Panc1 (cell line): ENCODE results near the gene MAFG. TPM values are rescaled to one million over a fixed set of nuclear protein-coding genes. Genes with fewer than 3 reads are reported as not detected.
"Not testable (repeated sequence)": the region's sequence is repeated elsewhere in the genome, so short reads cannot be mapped to it uniquely, and the experiment has no call there.

ENCODE experiments used
- ATAC-seq: fragments of 200-7000 bp; cut with Tn5 transposase; 2 replicates; pipeline ENCODE4 v1.9.1; 2020; ENCODE audit warnings: mild to moderate bottlenecking, moderate library complexity
- BruUV-seq: library from RNA; stranded (reverse); fragments of 400-500 nt; replicated peaks from 2 replicates; lab custom pipeline; 2021; lab: Mats Ljungman, UMichigan
- CTCF ChIA-PET: fragments of 300-600 bp; sonication (Branson Sonifier 250); formaldehyde crosslinking; loops from one replicate; lab custom pipeline; 2022; ENCODE audit warnings: antibody characterized with exemption; lab: Charles Lee
- POLR2A ChIA-PET: fragments of 300-600 bp; sonication (Branson Sonifier 250); formaldehyde crosslinking; loops from one replicate; lab custom pipeline; 2022; ENCODE audit warnings: antibody characterized with exemption; lab: Charles Lee
- DNase-seq: peaks from one replicate; pipeline ENCODE4 v3.0.0-alpha.2; 2010; ENCODE audit warnings: low read depth, low spot score
- H3K27ac ChIP-seq: 2 replicates; pipeline ENCODE4 v1.5.1; 2011; ENCODE audit warnings: mild to moderate bottlenecking, low read length, inconsistent platforms
- H3K27me3 ChIP-seq: fragments of 200-500 bp; sonication (Bioruptor generic); 2 replicates; pipeline ENCODE4 v1.6.0; 2014; ENCODE audit warnings: low read length, inconsistent platforms; ENCODE audit not compliant: control insufficient read depth, insufficient read depth
- H3K36me3 ChIP-seq: fragments of 200-500 bp; sonication (Bioruptor generic); 2 replicates; pipeline ENCODE4 v1.5.1; 2014; ENCODE audit warnings: inconsistent platforms, mild to moderate bottlenecking, low read length, moderate library complexity; ENCODE audit not compliant: control insufficient read depth, insufficient read depth
- H3K4me1 ChIP-seq: 2 replicates; pipeline ENCODE4 v1.5.1; 2011; ENCODE audit warnings: inconsistent platforms, mild to moderate bottlenecking, low read length, moderate library complexity; ENCODE audit not compliant: control insufficient read depth, insufficient read depth
- H3K4me3 ChIP-seq, 2 experiments: 2 replicates each; pipeline ENCODE4 v1.5.1; 2011 to 2012; ENCODE audit warnings: low read depth in 2 of 2, low read length in 2 of 2, mild to moderate bottlenecking in 2 of 2, inconsistent platforms in 1 of 2, moderate library complexity in 1 of 2
- H3K9me3 ChIP-seq: fragments of 200-500 bp; sonication (Bioruptor generic); 2 replicates; pipeline ENCODE4 v1.5.1; 2014; ENCODE audit warnings: low read depth, mild to moderate bottlenecking, inconsistent platforms, low read length, moderate library complexity; ENCODE audit not compliant: control insufficient read depth, insufficient read depth
- POLR2AphosphoS5 ChIP-seq: IDR thresholded peaks from 2 replicates; pipeline ENCODE4 v1.6.1; 2012; ENCODE audit warnings: mild to moderate bottlenecking, low read depth, low read length, moderate library complexity
- REST ChIP-seq, 2 experiments: IDR thresholded peaks; 2 replicates each; pipeline ENCODE4 v1.6.1; 2011 to 2012; ENCODE audit warnings: low read depth in 2 of 2, control low read depth in 1 of 2, low read length in 1 of 2, mild to moderate bottlenecking in 1 of 2, moderate library complexity in 1 of 2; ENCODE audit not compliant: insufficient read depth in 1 of 2
- SIN3A ChIP-seq: IDR thresholded peaks from 2 replicates; pipeline ENCODE4 v1.6.1; 2012; ENCODE audit warnings: low read depth, mild to moderate bottlenecking, low read length, moderate library complexity, borderline replicate concordance; ENCODE audit not compliant: insufficient read depth
- TCF7L2 ChIP-seq: IDR thresholded peaks from 2 replicates; pipeline ENCODE4 v1.6.1; 2011; ENCODE audit warnings: mild to moderate bottlenecking, low read depth, low read length, inconsistent platforms
- in situ Hi-C: cut with HindIII; loops from 2 replicates; pipeline ENCODE4 v1.10.0; 2016; ENCODE audit warnings: low sequenced_read_pairs, low pct_unique_long_range_greater_than_20kb
- intact Hi-C: fragments of 100-400 bp; cut with micrococcal nuclease; formaldehyde crosslinking; loops from one replicate; pipeline ENCODE4 v1.10.0; 2022; ENCODE audit not compliant: unreplicated experiment
- total RNA-seq: library from RNA; stranded (reverse); gene quantifications from one replicate; pipeline ENCODE4 v1.2.1, GENCODE V29; 2021; ENCODE audit not compliant: unreplicated experiment
- TF ChIP-seq, protein P1 (sequence below): fragments of 450-650 bp; IDR thresholded peaks from 2 replicates; pipeline ENCODE4 v1.5.1; 2017; ENCODE audit warnings: mild to moderate bottlenecking

Gene MAFG
- total RNA-seq, 1 experiment from 2014 or later, result 57.0 TPM

DNA sequence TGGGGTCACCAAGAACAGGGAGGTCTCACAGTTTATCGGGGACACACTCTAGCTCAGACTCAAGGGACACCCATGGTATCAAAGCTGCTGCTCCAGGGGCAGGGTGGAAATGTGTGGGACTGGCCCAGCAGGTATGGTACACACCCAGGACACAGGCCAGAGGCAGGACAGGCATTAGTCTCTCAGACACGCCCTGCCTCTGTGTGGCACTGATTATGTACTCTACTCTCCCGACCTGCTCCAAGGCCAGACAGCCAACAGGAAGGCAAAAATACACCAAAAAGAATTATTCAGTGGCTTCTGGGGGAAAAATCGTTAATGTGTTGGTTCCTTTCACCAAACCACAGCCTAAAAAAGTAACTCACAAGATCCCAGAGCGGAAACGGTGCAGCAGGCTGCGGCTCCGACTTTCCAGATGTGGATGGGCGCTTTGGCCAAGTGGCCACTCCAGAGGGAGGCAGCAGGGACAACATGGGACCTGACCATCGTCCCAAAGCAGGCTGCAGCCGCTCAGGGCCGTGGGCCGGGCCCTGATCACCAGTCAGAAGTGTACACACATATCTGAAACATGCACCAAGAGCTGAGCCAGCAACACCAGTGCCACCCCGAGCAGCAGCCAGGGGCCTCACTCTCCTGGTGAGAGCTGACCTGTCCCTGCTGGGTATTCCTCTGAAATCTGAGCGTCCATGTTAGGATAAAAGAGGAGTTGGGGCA is 8.5 kb downstream of the MAFG start:
- ChIA-PET POLR2A (no interaction called here), CTCF (interaction anchor here (0.6 to 0.7 kb wide), 2 partner anchors 69 to 103 kb away, joined by 4 to 7 read pairs; partner anchors contain the start of gene CENPX)
- peak overlapping the region; percentile 56 for H3K27ac ChIP-seq
- no peak overlapping the region for H3K4me3 ChIP-seq
- intact Hi-C loops, result no loop called here
- H3K36me3 ChIP-seq, result peaks cover 16% of the 10 kb centered on the region
- H3K27me3 ChIP-seq, result no peaks in the 10 kb centered on the region
- no peaks in the 10 kb centered on the region for H3K9me3 ChIP-seq
- DNase-seq (no peak), ATAC-seq (no peak)
- H3K4me1 ChIP-seq, result peaks cover 54% of the 10 kb centered on the region
- in situ Hi-C loops, result no loop called here
- no TSS peak for BruUV-seq
- TF ChIP-seq REST (IDR thresholded peaks at IDR 0.05; ENCODE audit: insufficient read depth in 1 of 2, low read depth in 2 of 2, low read length in 1 of 2) (no peak), SIN3A (no peak), TCF7L2 (no peak), POLR2AphosphoS5 (no peak)
- TF ChIP-seq, protein P1, sequence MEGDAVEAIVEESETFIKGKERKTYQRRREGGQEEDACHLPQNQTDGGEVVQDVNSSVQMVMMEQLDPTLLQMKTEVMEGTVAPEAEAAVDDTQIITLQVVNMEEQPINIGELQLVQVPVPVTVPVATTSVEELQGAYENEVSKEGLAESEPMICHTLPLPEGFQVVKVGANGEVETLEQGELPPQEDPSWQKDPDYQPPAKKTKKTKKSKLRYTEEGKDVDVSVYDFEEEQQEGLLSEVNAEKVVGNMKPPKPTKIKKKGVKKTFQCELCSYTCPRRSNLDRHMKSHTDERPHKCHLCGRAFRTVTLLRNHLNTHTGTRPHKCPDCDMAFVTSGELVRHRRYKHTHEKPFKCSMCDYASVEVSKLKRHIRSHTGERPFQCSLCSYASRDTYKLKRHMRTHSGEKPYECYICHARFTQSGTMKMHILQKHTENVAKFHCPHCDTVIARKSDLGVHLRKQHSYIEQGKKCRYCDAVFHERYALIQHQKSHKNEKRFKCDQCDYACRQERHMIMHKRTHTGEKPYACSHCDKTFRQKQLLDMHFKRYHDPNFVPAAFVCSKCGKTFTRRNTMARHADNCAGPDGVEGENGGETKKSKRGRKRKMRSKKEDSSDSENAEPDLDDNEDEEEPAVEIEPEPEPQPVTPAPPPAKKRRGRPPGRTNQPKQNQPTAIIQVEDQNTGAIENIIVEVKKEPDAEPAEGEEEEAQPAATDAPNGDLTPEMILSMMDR, result no peak

- H3K27me3 ChIP-seq, BruUV-seq, H3K9me3 ChIP-seq, DNase-seq, CTCF ChIA-PET, POLR2A ChIA-PET, intact Hi-C loops, in situ Hi-C loops: not testable (repeated sequence)
- Histone ChIP-seq H3K27ac (peak overlapping the region; percentile 56), H3K4me1 (peaks cover 49% of the 10 kb centered on the region), H3K4me3 (peak overlapping the region; percentile 72 to 80), H3K36me3 (peaks cover 16% of the 10 kb centered on the region)
- peak; percentile 48 for ATAC-seq
Observed at GRCh38 chr17:81918333-81918669, 9.2 kb downstream of the MAFG start.
